AG09319 (cell line): ENCODE data around the gene GJA1.

Source experiments
- DNase-seq: peaks from one replicate; pipeline ENCODE4 v3.0.0-alpha.2; 2010; ENCODE audit warnings: low read depth; ENCODE audit errors: extremely low read depth
- TF ChIP-seq, protein P1 (sequence below): IDR thresholded peaks from 2 replicates; pipeline ENCODE4 v1.5.1; 2011; ENCODE audit warnings: low read depth, mild to moderate bottlenecking, inconsistent platforms, low read length, moderate library complexity

Gene GJA1

DNA sequence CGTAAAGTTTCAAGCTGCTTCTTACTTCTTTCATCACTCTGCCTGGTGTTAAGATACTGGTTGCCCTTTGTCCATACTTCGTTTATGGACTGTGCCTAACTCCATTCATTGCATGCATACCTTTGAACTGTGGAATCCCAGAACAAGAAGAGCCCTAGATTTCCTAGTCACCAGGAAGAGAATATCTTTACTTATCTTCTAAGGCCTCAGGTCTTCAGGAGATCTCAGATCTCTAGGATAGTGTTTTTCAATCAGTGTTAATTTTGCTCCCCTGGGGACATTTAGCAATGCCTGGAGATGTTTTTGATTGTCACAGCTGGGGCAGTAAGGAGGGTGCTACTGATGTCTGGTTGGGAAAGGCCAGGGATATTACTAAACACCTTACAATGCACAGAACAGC is 35.5 kb upstream of the GJA1 start:
- TF ChIP-seq, protein P1, sequence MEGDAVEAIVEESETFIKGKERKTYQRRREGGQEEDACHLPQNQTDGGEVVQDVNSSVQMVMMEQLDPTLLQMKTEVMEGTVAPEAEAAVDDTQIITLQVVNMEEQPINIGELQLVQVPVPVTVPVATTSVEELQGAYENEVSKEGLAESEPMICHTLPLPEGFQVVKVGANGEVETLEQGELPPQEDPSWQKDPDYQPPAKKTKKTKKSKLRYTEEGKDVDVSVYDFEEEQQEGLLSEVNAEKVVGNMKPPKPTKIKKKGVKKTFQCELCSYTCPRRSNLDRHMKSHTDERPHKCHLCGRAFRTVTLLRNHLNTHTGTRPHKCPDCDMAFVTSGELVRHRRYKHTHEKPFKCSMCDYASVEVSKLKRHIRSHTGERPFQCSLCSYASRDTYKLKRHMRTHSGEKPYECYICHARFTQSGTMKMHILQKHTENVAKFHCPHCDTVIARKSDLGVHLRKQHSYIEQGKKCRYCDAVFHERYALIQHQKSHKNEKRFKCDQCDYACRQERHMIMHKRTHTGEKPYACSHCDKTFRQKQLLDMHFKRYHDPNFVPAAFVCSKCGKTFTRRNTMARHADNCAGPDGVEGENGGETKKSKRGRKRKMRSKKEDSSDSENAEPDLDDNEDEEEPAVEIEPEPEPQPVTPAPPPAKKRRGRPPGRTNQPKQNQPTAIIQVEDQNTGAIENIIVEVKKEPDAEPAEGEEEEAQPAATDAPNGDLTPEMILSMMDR = no peak
- no peak for DNase-seq

- DNase-seq = no peak
- TF ChIP-seq, protein P1 = no peak
Observed at GRCh38 chr6:121403964-121404363, 31.5 kb upstream of the GJA1 start.

GRCh38 chr6:121405306-121405705 is 30.1 kb upstream of the GJA1 start:
- TF ChIP-seq, protein P1 = no peak
- DNase-seq = no peak

- no peak for DNase-seq
Observed at GRCh38 chr6:121408321-121408720, 27.1 kb upstream of the GJA1 start.

DNA sequence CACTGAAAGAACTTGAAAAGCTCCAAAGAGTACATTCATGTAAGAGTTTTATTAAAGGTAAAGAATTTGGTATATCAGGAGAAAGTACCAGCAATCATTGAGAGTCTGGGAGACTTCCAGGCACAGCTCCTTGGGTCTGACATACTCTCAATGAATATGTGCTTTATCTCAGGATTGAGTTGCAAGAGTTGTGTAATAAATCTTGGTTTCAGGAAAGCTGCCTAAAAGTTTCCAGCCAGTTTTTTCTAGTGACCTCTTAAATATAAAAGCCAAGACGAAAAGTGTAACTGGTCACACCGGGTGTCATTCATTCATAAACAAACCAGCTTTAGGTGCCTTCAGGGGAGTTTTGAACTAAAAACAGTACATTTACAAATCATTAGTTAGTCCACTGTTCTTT is 21.6 kb upstream of the GJA1 start:
- no peak for DNase-seq

More at GRCh38 chr6:121408321-121408720, 27.1 kb upstream of the GJA1 start:
- TF ChIP-seq, protein P1 = no peak

GRCh38 chr6:121418346-121418745 is 17.1 kb upstream of the GJA1 start:
- no peak for DNase-seq

More for the DNA sequence above, 21.6 kb upstream of the GJA1 start:
- TF ChIP-seq, protein P1 = no peak

DNA sequence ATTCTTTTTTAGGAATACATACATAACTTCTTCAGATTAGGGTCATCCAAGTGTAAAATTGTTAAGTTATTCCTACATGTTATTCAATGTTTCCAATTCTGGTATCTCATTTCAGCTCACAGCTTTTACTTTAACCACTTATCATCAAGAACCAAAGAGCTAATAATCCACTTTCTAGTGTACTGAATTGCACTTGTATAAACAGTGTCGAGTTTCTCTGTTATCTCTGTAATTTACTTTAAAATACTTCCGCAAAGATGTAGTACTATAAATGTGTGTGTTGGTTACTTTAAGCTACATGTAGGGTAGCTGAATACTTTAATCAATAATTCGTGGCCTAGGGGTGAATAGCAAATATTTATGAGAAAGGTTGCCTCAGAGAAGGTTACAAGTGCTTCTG is 8.8 kb upstream of the GJA1 start:
- DNase-seq = no peak

More at GRCh38 chr6:121418346-121418745, 17.1 kb upstream of the GJA1 start:
- TF ChIP-seq, protein P1 = no peak

More for the DNA sequence above, 8.8 kb upstream of the GJA1 start:
- TF ChIP-seq, protein P1 = no peak
